Kasumi-1 (cell line): ENCODE measurements around the gene HECTD4.
"Not testable (repeated sequence)": the region's sequence is repeated elsewhere in the genome, so short reads cannot be mapped to it uniquely, and the experiment has no call there.

Experiments used
- DNase-seq, 2 experiments: peaks; one replicate each; lab custom pipeline; 2025; lab: John Stamatoyannopoulos, UW

HECTD4 gene

DNA sequence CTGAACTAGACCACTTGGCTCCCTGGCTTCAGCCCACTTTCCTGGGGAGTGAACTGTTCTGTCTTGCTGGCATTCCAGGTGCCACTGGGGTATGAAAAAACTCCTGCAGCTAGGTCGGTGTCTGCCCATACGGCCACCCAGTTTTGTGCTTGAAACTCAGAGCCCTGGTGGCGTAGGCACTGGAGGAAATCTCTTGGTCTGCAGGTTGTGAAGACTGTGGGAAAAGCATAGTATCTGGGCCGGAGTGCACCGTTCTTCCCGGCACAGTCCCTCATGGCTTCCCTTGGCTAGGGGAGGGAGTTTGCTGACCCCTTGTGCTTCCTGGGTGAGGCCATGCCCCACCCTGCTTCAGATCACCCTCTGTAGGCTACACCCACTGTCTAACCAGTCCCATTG, 223.1 kb downstream of the HECTD4 start:
- DNase-seq = no peak

DNA sequence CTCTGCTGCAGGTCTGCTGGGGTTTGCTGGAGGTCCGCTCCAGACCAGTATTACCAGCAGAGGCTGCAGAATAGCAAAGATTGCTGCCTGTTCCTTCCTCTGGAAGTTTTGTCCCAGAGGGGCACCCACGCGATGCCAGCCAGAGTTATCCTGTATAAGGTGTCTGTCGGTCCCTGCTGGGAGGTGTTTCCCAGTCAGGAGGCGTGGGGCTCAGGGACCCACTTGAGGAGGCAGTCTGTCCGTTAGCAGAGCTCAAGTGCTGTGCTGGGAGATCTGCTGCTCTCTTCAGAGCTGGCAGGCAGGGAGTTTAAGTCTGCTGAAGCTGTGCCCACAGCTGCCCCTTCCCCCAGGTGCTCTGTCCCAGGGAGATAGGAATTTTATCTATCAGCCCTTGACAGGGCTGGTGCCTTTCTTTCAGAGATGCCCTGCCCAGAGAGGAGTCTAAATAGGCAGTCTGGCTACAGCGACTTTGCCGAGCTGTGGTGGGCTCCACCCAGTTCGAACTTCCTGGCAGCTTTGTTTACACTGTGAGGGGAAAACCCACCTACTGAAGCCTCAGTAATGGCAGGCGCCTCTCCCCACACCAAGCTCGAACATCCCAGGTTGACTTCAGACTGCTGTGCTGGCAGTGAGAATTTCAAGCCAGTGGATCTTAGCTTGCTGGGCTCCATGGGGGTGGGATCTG, 223.6 kb downstream of the HECTD4 start:
- not testable (repeated sequence) for DNase-seq

DNA sequence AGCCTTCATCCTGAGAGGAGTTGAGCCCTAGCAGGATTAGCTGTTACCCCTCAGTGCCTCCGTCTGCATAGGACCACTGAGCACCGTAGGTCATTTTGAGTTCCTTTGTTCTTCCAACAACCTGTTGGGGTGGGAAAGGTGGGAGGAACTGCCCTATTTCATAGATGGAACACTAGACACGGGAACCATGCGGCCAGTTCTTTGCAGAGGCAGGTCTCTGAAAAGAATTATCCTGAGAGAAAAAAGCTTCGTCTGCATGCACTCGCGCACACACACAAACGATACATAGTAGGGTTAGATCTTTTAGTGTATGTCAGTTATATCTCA, 228.4 kb downstream of the HECTD4 start:
- DNase-seq = no peak

DNA sequence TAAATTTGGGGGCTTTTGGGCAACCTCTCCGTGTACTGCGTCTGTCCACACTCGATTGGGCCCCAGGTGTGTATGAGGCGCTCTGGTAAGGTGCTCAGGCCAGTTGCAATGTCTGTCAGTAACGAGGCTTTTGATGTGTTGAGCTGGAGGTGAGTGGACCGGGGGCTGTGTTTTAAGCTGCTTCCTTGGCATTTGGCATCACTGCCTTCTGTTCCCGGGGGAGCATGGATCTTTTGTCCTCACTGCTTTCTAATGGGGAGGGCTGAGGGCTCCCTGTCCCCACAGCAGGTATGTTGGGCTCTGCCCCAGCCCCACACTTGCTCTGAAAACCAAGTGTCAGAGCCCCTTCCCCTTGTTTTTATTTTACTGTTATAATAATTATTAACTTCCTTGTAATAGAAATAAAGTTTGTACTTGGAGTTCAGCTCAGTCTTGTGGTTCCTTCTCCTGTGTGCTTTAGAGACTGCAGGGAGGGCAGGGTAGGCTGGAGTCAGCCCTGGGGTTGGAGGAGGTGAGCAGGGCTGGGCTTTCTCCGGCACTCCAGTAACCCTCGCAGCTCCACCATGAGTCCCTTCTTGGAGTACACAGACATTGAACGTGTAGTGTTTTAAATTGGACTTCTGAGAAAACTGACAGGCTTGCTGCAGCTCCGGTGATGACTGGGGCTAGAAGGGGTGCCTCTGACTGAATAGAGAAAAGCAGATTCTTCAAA, 228.9 kb downstream of the HECTD4 start:
- no peak for DNase-seq

DNA sequence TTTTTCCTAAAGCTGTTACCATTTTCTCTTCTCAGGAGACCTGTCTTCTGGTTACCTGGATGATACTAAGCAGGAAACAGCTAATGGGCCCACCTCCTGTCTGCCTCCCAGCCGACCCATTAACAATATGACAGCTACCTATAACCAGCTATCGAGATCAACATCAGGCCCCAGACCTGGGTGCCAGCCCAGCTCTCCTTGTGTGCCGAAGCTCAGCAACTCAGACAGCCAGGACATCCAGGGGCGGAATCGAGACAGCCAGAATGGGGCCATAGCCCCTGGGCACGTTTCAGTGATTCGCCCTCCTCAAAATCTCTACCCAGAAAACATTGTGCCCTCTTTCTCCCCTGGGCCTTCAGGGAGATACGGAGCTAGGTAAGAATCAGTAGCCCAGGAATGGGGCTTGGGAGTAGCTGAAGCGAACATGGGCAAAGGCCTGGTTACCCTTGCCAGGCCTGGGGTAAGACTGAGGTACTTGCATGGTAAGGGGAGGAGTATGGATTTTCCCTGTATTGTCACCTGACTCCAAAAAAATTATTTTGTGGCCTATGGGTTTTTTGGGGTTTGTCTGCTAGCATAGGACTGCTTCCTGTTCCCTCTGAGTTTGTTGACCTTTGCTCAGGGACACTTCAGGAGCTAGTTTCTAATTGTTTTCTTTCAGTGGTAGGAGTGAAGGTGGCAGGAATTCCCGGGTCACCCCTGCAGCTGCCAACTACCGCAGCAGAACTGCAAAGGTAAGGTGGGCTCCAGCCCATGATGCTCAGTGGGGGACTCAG, 230.3 kb downstream of the HECTD4 start:
- no peak for DNase-seq

DNA sequence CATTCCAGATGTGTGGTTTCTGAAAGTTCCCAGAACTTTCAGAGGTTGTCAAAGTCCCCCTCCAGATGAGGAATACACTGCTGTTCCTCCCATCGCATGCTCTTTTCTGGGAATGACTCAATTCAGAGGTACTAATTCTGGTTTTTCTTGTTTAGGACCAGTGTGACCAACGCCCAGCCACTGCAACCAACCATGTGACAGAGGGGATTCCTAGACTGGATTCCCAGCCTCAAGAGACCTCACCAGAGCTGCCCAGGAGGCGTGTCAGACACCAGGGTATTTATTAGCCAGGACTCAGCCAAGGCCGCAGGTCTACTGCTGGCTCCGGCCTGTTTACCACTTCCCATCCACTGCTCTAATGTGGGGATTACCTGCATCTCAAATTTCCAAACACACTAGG, 232.6 kb downstream of the HECTD4 start:
- no peak for DNase-seq

DNA sequence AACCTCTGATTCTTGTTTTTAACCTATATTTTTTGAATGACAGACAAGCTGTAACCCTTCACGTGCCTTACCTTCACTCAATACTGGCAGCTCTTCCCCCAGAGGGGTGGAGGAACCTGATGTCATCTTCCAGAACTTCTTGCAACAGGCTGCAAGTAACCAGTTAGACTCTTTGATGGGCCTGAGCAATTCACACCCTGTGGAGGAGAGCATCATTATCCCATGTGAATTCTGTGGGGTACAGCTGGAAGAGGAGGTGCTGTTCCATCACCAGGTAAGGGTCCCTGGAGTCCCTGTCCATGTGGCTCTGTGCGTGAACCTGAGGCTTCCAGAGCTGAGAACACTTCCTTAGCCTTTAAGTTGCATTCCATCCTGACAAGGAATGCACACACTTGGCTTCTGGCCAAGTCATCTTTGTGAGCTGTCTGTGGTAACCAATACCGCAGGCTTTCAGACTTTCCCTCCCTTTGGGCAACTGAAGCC, 234.2 kb downstream of the HECTD4 start:
- DNase-seq = no peak

DNA sequence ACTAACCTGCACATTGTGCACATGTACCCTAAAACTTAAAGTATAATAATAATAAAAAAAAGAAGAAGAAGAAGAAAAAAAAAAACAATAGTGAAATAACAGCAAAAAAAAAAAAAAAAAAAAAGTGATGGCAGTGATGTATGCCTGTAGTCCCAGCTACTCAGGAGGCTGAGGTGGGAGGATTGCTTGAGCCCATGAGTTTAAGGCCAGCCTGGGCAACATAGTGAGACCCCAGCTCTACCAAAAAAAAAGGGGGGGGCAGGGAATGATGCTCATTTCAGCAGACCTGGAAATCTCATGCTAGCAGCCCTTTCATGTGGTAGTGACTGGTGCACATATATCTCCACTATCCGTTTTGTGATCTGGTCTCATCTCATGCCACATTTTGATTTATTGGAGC, 236.1 kb downstream of the HECTD4 start:
- no peak for DNase-seq

DNA sequence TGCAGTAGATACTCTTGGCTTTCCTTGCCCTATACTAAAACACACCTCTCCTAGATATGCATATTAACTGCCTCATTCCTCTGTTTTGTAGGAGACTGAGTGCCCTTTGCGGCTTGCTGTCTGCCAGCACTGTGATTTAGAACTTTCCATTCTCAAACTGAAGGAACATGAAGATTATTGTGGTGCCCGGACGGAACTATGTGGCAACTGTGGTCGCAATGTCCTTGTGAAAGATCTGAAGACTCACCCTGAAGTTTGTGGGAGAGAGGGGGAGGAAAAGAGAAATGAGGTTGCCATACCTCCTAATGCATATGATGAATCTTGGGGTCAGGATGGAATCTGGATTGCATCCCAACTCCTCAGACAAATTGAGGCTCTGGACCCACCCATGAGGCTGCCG, 241.5 kb downstream of the HECTD4 start:
- no peak for DNase-seq

DNA sequence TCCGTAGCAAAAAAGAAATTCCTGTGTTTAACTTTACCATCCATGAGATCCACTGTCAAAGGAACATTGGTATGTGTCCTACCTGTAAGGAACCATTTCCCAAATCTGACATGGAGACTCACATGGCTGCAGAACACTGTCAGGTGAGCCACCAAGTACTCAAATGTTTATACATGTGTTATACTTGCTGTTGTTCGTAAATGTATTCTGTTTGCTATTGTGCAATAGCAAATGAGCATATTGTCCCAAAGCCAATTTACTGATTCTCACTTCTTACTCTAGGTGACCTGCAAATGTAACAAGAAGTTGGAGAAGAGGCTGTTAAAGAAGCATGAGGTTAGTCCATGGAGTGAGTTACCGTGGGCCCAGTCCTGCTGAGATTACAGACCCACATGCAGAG, 247.5 kb downstream of the HECTD4 start:
- DNase-seq = no peak

DNA sequence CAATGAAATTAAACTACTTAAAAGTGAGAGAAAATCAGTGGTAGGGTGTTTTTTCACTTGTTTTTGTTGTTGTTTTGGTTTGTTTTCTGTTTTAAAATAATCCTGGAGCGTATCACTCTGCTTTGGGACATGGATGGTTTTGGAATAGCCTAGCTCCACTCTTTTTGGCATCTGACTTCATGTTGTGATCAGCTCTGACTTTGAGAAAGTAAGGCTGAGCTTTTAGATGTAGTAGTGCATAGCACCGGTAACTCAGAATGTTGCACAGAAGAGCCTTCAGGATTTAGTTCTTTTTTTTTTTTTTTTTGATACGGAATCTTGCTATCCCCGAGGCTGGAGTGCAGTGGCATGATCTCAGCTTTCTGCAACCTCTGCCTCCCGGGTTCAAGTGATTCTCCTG, 248.8 kb downstream of the HECTD4 start:
- DNase-seq = no peak

DNA sequence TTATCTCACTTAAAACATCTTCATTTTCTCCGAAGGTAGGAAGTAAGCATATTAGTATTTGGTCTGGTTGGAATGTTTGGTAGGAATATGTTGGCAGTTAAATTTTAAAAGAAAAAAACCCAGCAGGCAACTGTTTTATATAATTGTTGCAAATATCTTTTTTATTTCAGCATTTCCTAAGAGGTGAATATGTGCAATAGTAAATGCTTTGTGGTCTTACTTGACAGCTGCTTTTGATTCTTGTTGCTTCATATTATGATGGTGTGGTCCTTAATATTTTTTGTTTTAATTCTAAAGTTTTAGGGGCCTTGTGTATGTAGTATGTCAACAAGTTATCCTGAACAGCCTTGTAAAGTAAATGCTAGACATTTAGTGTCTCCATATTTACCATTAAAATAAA, 250.5 kb downstream of the HECTD4 start:
- DNase-seq = no peak

DNA sequence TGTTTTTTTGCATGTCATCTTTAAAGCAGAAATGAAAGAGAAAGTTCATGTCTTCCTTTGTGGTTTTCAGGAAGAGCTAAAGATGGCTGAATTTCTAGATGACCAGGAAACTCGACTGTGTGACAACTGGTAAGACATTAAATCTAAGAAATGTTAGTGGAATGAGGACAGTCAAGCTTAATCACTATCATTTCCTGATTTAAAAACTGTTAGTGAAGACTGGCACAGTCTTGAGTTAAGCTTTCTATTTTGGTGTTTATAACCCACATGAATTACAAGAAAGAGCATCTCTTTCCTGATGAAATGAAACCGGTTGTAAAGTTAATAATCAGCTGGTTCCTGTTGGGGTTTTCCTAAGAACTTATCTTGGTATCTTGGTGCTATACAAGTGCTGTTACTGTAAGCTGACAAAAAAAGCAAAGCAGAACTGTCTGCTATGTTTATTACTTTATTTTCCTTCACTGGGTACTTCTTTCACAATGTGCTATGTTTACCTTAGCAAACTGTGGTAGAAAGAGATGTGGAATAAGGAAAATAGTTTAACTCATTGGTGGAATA, 251.7 kb downstream of the HECTD4 start:
- peak; percentile 64 to 67 for DNase-seq

DNA sequence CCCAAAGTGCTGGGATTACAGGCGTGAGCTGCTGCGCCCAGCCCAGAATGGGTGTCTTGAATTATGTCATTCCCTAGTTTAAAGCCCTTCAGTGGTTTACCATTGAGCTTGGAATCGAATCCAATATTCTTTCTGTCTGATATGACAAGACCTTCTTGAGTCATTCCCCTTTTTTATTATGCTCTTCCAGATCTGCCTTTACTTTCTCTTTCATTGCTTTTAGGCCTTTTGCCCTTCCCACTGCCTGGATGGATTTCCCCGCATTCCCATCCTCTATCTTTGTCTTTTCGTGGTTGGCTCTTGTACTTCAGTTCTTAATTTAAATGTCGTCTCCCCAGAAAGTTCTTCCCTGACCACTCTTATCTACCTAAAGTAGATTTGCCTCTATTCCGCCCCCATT, 255.3 kb downstream of the HECTD4 start:
- no peak for DNase-seq

DNA sequence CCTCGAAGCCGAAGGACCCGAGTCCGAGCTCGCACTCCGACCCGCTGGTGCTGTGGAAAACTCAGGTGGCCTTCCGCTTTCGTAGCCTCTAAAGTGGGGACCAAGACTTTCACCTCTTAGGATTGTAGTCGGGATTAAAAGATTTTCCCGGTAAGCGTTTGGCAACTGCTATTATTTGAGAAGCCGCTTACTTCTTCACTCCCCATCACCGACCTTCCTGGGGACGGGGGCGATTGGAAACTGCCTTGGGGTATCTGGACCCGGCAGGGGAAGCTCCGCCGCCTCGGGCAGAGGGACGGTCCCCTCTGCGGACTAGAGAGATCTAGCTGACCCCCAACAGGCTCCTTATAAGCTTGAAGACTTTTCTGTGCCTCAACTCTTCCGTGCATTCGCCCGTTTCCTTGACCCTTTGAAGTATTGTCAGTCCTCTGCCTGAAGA, 256.2 kb downstream of the HECTD4 start:
- DNase-seq = no peak

DNA sequence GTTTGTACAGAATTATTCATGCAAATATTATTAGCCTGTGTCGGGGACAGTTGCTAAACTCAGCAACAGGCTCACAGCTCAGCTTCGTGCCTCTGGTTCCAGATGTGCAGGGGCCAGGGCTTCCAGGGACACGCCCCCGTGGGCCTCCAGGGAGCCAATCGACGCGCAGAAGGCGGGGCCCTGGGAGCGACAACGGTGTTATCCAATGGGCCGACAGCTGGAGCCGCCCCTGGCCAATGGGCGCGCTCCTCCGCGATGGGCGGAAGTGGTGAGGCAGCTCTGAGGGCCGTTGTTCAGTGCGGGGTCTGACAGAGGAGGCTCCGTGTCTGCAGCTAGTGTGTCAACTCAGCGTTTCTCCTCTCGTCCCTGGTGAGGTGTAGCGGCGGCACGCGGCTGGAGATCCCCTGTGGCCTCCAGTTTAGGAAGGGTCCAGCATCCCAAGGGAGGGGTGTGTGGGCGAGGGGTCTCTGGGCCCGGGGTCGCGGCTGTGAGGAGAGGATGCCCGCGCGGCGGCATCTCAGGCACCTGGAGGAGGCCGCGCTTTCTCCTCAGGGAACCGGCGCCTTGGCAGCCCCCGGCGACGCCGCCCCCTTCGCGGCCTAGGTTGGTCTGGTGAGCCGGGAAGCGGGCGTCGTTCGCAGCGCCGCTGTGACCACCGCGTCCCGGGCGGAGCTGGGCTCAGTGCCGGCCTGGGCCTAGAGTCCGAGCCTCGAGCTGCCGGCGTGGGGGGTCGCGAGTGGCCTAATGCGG, 256.8 kb downstream of the HECTD4 start, which contains the start of gene TRAFD1:
TSS of gene TRAFD1 (plus strand) at position 311 of the 750 bp plus-strand sequence. CDS start 4,963 bp downstream, outside the sequence.
- peak; percentile 96 to 97 for DNase-seq

DNA sequence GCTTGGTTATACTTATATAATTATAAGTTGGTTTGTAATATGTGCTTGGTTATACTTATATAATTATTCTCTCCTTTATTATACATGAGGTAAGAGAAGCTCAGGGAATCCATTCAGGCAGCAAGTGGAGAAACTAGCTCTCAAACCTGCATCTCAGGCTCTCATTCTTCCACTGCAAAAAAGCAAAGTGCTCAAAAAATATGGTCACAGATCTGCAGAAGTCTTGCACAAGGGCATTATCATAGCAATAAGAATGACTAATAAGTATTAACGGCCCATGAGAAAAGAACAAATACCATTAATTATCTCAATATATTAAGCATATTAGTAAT, 257.3 kb downstream of the HECTD4 start:
- DNase-seq = no peak

DNA sequence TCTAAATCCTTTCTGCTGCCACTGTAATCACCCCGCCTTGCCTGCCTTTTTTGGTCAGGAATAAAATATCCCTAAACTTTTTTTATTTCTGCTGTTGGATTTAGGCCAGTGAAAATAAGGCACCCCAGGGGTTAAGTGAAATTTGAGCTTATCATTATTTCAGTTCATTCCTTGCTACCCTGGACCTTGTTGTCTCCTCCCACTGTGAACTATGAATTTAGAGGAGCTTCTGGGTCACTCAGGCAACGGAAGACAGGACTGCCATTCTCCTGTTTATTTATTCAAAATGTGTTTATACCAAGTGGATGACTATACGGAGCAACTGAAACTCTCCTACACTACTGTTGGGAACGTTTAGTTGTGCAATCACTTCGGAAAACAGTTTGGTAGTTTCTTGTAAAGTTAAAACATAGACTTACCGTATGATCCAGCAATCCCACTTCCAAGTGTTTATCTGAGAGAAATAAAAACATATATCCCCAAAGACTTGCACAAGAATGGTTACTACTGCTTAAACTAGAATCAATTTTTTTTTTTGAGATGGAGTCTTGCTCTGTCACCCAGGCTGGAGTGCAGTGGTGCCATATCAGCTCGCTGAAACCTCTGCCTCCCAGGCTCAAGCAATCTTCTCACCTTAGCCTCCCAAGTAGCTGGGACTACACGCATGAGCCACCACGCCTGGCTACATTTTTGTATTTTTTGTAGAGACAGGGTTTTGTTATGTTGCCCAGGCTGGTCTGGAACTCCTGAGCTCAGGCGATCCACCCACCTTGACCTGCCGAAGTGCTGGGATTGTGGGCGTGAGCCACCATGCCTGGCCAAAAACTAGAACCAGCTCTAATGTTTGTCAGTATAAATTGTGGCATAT, 259.2 kb downstream of the HECTD4 start:
- no peak for DNase-seq

DNA sequence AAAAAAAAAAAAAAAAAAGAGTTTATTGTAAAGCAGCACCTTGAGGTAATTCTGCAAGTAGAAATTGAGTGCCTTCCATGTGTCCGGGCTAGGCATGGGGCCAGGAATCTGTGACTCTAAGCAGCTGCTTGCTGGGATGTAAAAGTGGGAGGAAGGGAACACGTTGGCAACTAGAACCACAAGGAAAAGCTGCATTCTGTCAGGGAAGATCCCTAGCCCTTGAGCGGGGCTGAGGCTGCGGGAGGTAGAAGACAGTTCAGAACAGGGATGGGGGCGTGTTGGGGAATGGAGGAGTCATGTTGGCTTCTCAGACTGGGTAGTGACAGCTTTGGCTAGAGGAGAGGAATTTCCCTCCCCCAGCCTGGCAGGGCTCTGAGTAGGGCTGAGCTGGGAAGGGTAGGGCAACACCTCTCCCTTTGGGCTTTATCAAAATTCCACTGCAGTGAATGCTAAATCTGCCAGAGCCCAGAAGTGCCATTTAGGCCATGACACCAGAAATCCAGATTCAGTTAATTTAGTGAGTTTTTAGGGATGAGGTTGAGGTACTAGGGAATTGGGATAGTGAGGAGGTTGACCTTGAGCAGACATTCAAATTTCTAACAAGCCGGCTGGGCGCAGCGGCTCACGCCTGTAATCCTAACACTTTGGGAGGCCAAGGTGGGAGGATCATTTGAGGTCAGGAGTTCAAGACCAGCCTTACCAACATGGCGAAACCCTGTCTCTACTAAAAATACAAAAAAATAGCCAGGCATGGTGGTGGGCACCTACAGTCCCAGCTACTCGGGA, 260.3 kb downstream of the HECTD4 start:
- DNase-seq = no peak

DNA sequence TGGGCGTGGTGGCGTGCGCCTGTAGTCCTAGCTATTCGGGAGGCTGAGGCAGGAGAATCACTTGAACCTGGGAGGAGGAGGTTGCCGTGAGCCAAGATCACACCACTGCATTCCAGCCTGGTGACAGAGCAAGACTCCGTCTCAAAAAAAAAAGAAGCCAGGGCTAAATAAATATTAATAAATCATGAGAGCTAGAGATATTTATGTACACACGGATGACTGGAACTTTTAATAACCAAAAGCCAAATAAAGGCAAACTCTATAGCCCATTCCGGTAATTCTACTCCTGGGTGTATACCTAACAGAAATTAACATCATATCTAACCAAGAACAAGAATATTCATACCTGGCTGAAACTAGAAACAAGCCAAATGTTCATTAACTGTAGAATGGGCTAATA, 264.5 kb downstream of the HECTD4 start:
- DNase-seq = no peak
